Thoracic aorta (tissue), 2 donors: ENCODE data around the gene ESCO1. TPM values are rescaled to one million over a fixed set of nuclear protein-coding genes. Genes with fewer than 3 reads are reported as not detected.
A peak's percentile ranks its signal among the peaks of the same experiment; 100 is the strongest.
"Not testable (repeated sequence)": the region's sequence is repeated elsewhere in the genome, so short reads cannot be mapped to it uniquely, and the experiment has no call there.

ENCODE experiments used
- ATAC-seq: fragments of 150-250 bp; one replicate; pipeline ENCODE4 v1.8.0; 2017; ENCODE audit warnings: low read depth; ENCODE audit not compliant: insufficient number of reproducible peaks, low FRiP score
- DNase-seq: peaks from one replicate; pipeline ENCODE4 v3.0.0-alpha.2; 2020; ENCODE audit warnings: low spot score
- H3K27ac ChIP-seq, 2 donors: fragments of 200-600 bp; sonication (generic); 1 replicate in 1 of 2; 2 replicates in 1 of 2; pipeline ENCODE4 v1.5.1; 2016; ENCODE audit warnings: mild to moderate bottlenecking in 2 of 2, moderate library complexity in 2 of 2
- H3K27me3 ChIP-seq: fragments of 200-600 bp; sonication (generic); replicated peaks from 2 replicates; pipeline ENCODE4 v1.6.0; 2016; ENCODE audit warnings: mild to moderate bottlenecking; ENCODE audit not compliant: insufficient read depth
- H3K36me3 ChIP-seq: fragments of 200-600 bp; sonication (generic); one replicate; pipeline ENCODE4 v1.5.1; 2016
- H3K4me1 ChIP-seq, 2 donors: fragments of 200-600 bp; sonication (generic); 1 replicate in 1 of 2; 2 replicates in 1 of 2; pipeline versions ENCODE4 v1.5.1 to v1.6.0; 2016; ENCODE audit warnings: low read depth in 2 of 2, mild to moderate bottlenecking in 1 of 2; ENCODE audit not compliant: control insufficient read depth in 1 of 2
- H3K4me3 ChIP-seq: fragments of 200-600 bp; sonication (generic); 2 replicates; pipeline ENCODE4 v1.5.1; 2016; ENCODE audit warnings: mild to moderate bottlenecking
- H3K9me3 ChIP-seq: fragments of 200-600 bp; sonication (generic); 2 replicates; pipeline ENCODE4 v1.5.1; 2016
- CTCF ChIP-seq: fragments of 200-600 bp; sonication (generic); IDR thresholded peaks from one replicate; pipeline ENCODE4 v1.5.1; 2019; ENCODE audit warnings: antibody characterized with exemption
- total RNA-seq, 2 donors: library from RNA; depleted of rRNA; stranded (reverse); fragments of >200 nt; gene quantifications; one replicate each; pipeline versions ENCODE4 v1.1.0 to v1.2.3, GENCODE V29; 2016

The ESCO1 gene
- total RNA-seq, 2 donors from 2014 or later: 10.3 to 22.0 TPM

- Histone ChIP-seq H3K4me3 (no peak overlapping the region), H3K27me3 (no peaks in the 10 kb centered on the region), H3K4me1 (peaks cover 7 to 20% of the 10 kb centered on the region in 2 donors), H3K27ac (no peak overlapping the region), H3K36me3 (no peaks in the 10 kb centered on the region), H3K9me3 (no peaks in the 10 kb centered on the region)
- ATAC-seq (no peak), DNase-seq (no peak)
- TF ChIP-seq CTCF: no peak
Measured at GRCh38 chr18:21597620-21598019, 2.9 kb downstream of the ESCO1 start.

GRCh38 chr18:21593540-21594257 lies 6.8 kb downstream of the ESCO1 start:
- ATAC-seq (no peak), DNase-seq (no peak)
- Histone ChIP-seq H3K27ac (no peak overlapping the region), H3K4me3 (no peak overlapping the region), H3K4me1 (peaks cover under 1 to 11% of the 10 kb centered on the region in 2 donors), H3K27me3 (no peaks in the 10 kb centered on the region), H3K9me3 (no peaks in the 10 kb centered on the region), H3K36me3 (no peaks in the 10 kb centered on the region)
- TF ChIP-seq CTCF: no peak

- H3K4me1 ChIP-seq, DNase-seq, H3K36me3 ChIP-seq, H3K9me3 ChIP-seq, ATAC-seq, H3K27me3 ChIP-seq, H3K4me3 ChIP-seq, H3K27ac ChIP-seq: not testable (repeated sequence)
Measured at GRCh38 chr18:21592361-21592760, 8.1 kb downstream of the ESCO1 start.

GRCh38 chr18:21584391-21584790 lies 16.1 kb downstream of the ESCO1 start:
- Histone ChIP-seq H3K36me3 (peaks cover 3% of the 10 kb centered on the region), H3K27ac (no peak overlapping the region), H3K4me1 (no peaks in the 10 kb centered on the region), H3K27me3 (no peaks in the 10 kb centered on the region), H3K9me3 (no peaks in the 10 kb centered on the region), H3K4me3 (no peak overlapping the region)
- DNase-seq (no peak), ATAC-seq (no peak)
- TF ChIP-seq CTCF: no peak

GRCh38 chr18:21575656-21576055 lies 24.8 kb downstream of the ESCO1 start:
- Histone ChIP-seq H3K9me3 (no peaks in the 10 kb centered on the region), H3K4me3 (no peak overlapping the region), H3K27me3 (no peaks in the 10 kb centered on the region), H3K27ac (peak overlapping the region in 1 of 2 donors; percentile 76), H3K4me1 (peaks cover 5 to 38% of the 10 kb centered on the region in 2 donors), H3K36me3 (peaks cover 13% of the 10 kb centered on the region)
- DNase-seq (no peak), ATAC-seq (no peak)
- no peak for TF ChIP-seq CTCF

GRCh38 chr18:21571772-21572171 lies 28.7 kb downstream of the ESCO1 start:
- Histone ChIP-seq H3K27ac (peak overlapping the region in 1 of 2 donors; percentile 76), H3K4me3 (no peak overlapping the region), H3K4me1 (peaks cover 5 to 38% of the 10 kb centered on the region in 2 donors), H3K27me3 (no peaks in the 10 kb centered on the region), H3K36me3 (peaks cover 12% of the 10 kb centered on the region), H3K9me3 (no peaks in the 10 kb centered on the region)
- no peak for DNase-seq
- no peak for ATAC-seq
- TF ChIP-seq CTCF: no peak
